Activated CD8-positive, alpha-beta memory T cell treated with anti-CD3 and anti-CD28 coated beads, Interleukin-2, amount 50 U/mL, for 1 hour (primary cell): ENCODE measurements around the gene NCAM1.

Experiments used
- DNase-seq: peaks from one replicate; pipeline ENCODE4 v3.0.0-alpha.2; 2020; ENCODE audit errors: extremely low read depth

NCAM1 gene

DNA sequence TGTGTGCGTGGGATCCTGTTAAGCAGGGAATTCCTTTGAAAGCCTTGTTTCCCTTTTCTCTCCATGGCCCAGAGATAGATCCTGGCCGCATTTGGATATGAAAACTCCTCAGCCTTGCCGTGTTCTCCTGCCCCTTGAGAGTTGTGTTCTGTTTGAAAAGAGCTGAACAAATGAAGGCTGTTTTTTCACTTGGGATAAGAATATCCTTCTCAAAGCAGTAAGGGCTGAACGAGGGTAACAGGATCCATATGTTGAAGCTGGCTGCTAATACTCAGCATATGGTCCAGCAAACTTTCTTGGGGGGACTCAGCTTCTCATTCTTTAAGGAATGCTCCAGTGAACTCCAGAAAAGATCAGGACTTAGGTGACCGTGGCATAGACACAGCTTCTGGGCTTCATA is 238.6 kb downstream of the NCAM1 start:
- DNase-seq: no peak

DNA sequence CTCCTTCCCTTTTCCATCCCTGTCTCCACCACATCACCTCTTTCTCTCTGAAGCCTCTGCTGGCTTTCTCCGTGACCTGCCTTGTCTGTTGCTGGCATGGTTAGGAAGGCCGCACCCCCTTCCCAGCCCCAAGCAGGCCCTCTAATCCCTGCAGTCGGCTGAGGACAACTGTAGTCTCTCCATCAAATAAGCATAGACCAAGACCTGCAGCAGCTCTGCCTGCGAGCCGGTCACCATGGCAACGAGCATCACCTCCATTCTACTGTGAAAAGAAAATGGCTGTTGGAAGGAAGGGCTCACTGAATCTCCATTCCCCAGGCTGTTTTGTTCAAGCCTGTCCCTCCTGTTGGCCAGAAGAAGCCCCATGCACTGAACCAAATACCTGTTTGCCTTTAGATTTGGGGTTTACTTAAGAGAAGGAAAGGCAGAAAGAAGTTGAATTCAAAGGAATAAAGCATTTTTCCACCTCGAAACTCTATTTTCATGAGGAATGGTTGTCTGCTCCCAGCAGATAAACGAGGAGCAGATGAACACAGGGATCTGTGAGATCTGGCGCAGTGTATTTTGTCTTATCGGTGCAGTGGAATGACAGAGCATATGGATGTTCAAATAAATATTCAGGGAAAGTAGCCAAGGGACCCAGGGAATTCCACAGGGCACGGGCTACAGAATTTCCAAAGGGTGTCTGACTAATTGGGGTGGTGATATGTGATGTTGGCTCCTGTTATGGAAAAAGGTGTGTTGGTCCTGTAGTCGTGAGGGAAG is 240.0 kb downstream of the NCAM1 start:
- no peak for DNase-seq

DNA sequence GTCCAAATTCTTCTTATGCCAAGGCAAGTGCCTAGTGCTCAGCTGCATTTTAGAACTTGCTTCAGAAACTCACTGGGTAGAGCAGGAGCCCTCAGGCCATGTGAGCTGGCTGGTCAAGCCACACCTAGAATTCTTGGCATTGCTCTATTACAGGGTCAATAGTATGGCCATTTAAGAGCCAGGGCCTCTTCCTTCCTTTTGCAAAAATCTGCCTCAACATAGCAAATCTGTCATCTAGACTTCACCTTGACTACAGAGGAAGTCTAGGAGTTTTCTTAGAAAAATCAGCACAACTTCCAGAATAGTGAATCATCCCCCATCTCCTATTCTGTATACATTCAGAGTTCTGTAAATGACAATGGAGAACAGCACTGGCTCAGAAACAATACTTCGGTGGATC is 241.2 kb downstream of the NCAM1 start:
- no peak for DNase-seq

DNA sequence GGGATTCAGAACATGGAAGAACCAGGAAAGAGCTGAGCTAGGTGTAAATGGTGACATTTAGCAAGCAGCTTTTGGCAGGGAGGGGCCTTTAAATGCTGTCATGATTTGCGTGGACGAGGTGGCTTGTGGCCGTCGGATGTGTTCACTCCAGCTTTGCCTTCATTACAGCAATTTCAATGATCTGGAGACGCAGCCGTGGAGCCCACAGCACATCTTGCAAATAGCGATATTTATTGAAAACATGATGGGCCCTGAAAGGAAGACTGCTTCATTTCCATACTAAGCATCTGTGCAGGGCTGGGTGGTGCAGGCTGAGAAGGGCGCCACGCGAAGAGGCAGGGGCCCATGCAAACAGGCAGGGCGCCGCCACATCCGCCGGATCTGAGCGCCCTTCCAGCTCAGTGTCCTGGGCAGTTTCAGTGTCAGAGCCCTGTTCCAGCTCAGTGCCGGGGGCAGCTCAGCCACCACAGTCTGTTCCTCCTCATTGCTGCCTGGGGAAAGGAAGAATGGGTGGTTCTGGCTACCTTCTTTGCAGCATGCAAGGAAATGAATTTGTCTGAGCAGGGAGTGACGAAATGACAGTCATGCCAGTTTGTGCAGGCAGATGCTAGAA is 242.0 kb downstream of the NCAM1 start:
- DNase-seq: no peak

DNA sequence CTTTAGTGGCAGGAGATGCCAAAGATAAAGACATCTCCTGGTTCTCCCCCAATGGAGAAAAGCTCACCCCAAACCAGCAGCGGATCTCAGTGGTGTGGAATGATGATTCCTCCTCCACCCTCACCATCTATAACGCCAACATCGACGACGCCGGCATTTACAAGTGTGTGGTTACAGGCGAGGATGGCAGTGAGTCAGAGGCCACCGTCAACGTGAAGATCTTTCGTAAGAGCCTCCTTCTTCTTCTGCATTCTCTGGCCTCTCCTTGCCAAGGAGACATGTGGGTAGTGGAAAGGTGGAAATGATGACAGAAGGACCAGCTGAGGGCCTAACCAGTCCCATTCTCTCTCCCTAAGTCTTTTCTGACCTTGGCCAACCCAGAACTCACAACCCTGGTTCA is 243.1 kb downstream of the NCAM1 start:
- DNase-seq: no peak

DNA sequence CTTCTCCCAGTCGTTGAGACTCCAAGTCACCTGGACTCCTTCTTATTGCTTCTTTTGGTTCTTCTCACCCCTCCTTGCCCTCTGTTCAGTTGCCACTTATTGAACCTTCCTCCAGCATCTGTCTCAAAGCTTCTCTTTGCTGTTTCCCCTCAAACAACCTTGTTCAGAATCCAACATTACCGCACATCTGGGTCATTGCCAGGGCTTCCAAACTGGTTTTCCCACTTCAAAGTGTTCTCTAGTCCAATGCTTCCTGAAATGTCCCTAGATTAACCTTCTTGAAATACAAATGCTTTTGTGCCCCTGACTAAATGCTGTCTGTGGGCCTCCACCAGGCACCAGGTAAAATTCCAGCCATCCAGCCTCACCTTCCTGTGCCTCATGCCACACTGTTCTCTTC is 252.3 kb downstream of the NCAM1 start:
- no peak for DNase-seq

DNA sequence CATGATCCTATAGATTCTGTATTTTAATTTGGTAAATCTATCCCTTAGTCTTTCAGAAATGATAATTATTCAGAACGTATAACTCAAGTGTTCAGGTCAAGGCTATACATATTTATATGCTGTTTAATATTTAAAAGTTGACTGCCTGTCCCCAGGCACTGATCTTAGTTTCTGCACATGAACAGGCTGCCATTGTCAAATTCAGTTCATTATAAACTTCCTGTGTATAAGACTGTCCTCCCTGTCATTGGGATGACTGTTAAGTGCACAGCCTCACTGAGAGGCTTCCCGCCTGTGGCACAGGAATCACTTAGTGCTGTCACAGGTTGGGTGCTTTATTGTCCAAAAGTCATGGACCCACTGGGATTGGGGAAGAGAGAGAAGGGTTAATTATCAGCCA is 261.0 kb downstream of the NCAM1 start:
- DNase-seq: no peak

DNA sequence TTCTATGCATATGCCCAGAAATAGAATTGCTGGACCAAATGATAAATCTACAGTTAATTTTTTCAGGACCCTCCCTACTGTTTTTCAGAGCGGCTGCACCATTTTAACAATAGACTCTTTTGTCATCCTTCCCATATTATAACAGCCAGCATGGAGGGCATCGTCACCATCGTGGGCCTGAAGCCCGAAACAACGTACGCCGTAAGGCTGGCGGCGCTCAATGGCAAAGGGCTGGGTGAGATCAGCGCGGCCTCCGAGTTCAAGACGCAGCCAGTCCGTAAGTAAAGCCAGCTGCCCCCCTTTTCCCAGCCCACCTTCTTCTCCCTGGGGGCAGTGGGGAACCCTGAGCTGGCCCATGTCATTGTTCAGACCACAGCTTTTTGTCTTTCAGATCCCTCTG is 273.7 kb downstream of the NCAM1 start:
- DNase-seq: no peak

DNA sequence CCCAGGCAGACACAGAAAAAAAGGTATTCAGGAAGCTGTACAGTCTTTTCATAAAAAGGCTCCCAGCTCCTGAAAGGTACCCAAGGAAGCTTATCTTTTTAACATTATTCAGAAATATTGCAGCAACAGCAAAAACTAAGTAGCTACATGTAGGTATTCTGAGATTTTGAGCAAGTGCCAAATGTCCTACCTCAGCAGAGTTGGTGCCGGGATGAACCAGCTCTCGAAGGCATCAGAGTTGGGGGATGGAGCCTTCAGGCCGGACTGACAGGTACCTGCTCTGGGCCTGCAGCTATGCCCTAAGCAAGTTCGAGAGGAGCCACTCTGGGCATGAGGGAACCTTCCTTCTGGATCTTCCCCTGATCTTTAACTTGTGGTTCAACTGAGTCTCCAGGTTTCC is 276.0 kb downstream of the NCAM1 start:
- no peak for DNase-seq

DNA sequence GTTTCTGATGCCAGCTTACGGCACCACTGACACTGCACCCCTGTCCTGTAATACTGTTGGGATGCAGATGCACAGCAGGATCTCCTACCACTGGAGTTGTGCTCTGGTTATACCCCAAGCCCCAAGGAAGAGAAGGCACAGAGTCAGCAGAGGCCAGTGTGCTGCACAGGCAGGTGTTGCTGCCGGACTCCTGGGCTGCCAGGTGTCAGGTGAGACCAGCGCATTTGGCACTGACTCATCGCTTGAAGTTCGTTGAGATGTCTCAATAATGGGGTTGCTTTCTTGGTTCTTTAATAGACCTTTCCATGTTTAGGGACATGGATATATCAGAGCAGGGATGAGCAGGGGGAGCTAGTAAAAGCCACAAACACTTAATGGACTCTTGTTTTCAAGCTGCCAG is 277.5 kb downstream of the NCAM1 start:
- no peak for DNase-seq

DNA sequence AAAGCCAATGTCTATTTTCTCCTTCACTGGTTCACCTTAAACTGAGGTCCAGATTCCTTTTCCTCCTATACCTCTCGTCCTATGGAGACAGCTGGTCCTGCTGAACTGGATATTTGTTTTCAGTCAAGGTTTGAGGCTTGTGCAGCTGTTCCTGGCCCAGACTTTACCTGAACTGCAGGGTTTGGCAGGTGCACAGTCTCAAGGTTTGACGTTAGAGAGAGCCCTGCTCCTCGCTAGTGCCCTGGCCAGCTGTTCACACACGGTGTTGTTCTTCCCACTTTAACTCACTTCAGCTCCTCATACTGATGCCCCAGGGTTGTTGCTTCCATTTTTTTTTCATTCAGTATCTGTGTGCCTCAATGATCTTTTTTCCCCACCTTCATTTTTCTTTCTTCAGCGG is 279.2 kb downstream of the NCAM1 start:
- no peak for DNase-seq

DNA sequence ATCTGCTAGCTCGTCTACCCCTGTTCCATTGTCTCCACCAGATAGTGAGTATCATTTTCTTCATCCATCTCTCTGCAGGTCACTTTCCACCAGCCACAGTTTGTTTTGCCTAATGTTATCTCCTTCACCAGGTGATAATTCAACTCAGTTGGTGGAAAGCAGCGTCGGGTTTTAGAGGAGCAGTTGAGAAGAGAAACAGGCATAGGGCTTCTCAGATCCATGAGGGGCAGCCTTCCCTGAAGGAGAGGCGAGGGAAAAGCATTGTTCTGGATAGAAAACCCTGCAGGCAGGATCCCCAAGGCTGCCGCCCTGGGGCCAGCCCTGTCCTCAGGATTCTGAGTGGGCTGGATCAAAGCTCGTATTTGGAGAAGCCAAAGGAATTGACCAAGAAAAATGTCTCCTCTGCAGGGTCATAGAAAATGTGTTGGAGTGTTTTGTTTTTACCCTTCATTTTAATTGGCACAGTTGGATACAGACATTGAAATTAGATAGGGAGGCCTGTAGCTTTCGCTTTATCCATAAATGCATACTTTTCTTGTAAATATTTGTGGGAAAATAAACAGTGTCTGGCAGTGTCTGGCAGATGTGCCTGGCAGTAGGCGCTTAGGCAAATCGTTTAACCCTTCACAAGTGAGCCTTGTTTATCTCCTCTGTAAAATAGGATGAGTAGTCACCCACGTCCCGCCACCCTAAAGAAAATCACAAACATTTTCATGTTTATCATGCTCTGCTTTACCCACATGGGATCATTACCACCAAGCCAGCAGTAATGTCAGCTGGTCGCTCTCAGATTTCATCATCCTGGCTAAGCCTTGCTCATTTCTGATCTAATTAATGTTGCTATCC is 279.8 kb downstream of the NCAM1 start:
- DNase-seq: no peak

DNA sequence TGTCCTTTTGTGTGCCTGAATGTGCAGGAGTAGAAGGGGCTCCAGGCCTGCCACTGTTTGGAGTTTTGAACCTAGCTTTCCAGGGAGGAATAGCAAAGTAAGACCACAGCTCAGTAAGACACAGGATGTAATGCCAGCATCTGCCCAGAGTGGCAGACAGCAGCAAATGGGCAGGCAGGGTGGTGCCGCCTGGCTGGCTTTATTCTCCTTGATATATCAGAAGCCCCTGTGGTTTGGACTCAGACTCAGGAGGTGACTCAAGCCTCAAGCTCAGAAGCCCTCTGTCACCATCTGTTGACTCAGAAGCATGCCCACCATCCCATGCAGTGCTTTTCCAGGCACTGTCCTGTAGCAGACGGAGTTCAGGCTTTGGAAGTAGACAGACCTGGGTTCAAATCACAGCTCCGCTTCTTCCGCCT is 280.4 kb downstream of the NCAM1 start:
- no peak for DNase-seq

DNA sequence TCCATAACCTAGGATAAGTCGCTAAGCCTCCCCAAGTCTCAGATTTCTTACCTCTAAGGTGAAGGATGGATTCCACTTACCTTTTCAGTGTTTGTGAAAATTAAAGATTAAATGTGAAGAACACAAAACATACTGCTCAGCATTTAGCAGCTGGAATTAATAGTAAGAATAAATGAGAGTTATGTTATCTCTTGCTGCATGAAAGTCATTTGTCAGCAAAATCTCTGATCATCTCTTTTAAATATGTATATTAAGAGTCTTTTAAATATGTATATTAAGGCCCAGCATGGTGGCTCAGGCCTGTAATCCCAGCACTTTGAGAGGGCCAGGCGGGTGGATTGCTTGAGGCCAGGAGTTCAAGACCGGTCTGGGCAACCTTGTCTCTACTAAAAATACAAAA is 280.8 kb downstream of the NCAM1 start:
- no peak for DNase-seq

DNA sequence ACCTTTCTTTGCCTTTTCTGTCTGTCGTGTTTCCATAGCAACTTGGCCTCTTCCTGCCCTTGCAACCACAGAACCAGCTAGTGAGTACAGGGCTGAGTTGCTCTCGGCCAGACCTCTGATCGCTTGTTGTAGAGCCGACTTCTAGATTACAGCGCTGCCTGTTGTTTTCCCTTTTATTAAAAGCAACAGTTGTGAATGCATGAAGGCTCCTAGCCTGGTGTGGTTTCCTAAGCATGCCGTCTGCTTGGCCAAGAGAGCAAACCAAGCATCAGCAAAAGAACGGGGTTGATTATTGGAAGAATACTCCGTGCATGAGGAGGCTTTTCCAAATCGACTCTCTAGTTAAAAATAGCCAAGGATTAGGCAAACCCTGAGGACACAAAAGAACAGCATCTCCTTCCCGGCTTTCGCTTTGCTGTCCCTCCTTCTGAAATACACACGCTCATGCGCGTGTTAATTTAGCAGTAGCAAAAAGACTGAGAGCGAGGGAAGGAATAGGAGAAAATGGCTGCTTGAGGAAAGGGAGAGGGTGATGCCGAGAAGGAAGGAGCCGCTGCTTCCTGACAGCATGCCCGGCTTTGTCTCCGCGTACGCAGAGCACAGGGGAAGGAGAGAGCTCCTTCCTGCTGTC is 281.7 kb downstream of the NCAM1 start:
- no peak for DNase-seq

DNA sequence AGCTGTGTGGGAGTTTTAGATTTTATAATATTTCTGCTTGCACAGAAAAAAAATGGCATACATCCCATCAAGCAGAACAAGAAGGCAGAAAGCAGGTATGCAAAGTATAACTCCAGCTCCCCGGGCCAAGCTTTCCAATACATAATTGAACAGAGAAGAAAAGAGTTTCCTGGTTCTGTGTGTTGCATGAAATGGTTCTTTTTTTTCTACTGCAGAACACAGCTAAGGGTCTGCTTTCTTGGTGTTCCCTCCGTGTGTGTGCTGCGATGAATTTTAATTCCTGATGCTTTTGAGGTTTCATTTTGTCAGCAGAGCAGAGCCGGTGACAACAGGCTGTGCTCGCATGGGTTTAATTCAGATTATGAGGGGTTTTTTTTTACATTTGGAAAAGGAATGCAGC is 282.5 kb downstream of the NCAM1 start:
- no peak for DNase-seq

DNA sequence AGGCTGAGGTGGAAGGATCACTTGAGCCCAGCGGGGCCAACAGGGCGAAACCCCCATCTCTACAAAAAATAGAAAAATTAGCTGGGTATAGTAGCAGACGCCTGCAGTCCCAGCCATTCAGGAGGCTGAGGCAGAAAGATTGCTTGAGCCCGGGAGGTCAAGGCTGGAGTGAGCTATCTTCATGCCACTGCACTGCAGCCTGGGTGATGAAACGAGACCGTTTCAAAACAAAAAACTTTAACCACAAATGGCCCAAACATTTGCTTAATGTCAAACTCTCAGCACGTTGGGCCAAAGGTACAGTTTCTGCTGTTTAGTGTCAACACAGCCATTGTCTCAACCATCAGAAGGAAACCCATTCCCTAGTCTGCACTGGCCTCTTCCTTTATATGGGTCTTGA is 284.0 kb downstream of the NCAM1 start:
- no peak for DNase-seq

DNA sequence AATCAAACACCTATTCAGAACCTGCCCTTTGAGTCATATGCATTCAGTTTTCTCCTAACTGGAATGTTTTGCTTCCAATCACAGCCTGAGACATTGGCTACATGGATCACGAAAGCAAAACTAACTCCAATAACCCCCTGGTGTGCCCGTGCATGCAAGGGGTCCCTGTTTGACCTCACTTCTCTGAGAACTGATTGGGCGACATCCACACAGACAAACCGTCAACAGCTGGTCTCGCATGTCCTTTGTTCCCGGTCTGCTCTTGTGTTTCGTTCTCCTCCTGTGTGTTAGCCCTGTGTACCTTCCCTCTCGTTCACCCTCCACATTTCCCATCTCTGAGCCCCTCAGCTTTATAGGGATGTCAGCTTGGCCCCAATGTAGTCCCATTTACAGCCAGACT is 286.0 kb downstream of the NCAM1 start:
- DNase-seq: no peak

DNA sequence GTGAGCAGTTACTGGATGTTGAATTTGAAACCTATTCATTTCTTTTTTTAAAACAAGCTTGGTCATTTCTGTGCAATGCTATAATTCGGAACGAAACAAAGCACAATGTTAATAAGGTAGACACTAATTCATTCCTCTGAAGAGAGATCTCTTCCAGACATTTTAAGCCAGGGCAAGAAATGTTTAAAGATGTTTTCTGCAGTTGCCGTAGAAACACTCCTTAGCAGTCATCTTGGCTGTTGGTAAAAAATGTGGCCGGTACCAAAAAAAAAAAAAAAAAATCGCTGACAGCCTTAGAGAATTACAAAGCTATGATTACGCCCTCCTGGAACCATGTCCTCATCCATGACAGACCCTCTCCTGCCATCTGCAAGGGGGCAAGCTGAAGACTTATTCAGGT is 286.7 kb downstream of the NCAM1 start:
- no peak for DNase-seq

DNA sequence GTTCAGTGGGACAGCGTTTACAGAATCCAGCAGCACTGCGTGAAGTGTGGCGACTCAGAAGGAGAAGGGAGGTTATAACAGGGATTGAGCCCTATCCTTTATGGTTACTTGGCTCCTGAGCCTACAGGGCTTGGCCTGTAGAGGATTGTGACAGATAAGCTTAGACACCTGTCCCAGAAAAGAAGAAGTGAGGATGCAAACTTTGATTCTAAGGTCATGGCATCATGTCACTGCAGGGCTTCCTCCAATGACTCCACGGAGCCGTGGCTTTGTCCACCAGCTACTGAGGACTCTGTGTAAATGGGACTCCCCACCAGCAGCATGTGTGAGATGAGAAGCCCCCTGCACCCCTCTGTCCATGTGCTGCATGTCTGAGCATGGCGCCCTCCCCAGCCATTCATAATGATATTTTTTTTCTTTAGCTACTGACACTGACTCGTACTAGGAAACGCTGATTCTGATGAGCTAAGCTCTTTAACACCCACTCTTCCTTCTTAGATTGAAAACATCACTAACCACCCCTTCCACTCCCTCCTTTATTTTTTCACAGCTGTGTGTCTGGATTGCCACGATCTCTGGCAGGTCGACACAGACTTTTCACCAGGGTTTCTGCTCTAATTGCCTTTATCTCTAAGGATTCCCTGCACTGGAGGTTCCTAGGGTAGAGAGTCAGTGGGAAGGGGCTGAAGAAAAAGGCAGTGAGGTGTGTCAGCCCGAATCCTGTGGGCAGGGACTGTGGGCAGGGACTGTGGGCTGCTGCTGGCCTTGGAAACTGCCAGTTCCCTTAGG is 287.7 kb downstream of the NCAM1 start:
- DNase-seq: no peak

DNA sequence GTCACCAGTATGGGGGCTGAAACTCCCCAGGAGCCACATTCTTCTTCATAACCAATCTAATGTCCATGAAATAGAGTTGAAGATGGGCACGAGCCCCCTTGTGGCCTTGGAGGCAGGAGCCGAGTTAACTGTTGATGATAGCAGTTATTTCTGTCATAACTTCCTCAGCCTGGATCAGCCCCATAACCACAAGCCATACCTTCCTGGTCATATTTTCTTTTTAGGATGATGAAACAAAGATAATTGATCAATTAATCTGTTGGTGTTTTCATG is 288.2 kb downstream of the NCAM1 start:
- DNase-seq: no peak

DNA sequence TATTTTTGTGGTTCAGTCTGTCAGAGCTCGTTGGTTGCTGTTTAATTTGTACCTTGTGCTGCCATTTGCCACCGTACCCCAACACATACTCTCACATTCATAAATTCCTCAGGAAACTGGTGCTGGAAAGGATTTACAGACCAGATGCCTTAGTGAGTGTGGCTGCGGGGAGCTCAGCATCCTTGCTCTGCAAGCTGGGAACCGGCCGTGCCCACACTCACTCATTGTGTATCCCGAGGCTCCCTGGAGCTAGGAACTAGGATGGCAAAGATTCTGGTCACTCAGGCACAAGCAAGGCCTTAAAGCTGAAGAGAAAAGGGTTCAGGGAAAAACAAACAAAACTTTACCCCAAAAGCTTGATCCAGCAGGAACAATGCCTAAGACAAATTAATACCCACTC is 288.6 kb downstream of the NCAM1 start:
- no peak for DNase-seq
